ENCODE measurements around the gene GJD4. TPM values are rescaled to one million over a fixed set of nuclear protein-coding genes. Genes with fewer than 3 reads are reported as not detected.

The GJD4 gene
- total and polyA plus RNA-seq, 10 donors, result 0.03 to 0.10 TPM; not detected in 8

DNA sequence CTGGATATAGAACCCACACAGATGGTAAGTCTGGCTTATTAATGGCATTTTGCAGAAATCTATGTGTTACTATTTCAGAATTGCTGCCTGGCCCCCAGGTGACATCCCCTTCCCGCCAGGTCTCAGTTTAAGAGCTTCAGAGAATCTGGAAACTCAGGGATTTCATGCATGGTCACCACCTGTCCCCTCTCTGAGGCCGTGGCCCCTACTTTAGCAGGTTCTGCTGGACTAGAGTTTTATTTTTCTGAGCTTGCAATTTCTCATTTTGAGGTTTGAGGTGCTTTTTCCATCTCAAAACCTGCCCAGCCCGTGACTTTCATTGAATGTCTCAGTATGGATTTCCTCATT, 24.7 kb upstream of the GJD4 start:
- WGBS, 5 donors, result 77 to 89% (median 82%) methylated on average over 3 of the region's 3 CpGs
- Histone ChIP-seq H3K27ac (no peak overlapping the region), H3K36me3 (peaks cover 0 to 5% (median 1%) of the 10 kb centered on the region in 6 donors), H3K4me1 (no peaks in the 10 kb centered on the region), H3K9me3 (no peaks in the 10 kb centered on the region), H3K27me3 (replicated peaks in 1 of 7) (peaks cover 0 to 6% (median 0%) of the 10 kb centered on the region in 7 donors), H3K4me3 (no peak overlapping the region)
- intact Hi-C loops (cut with DNase I; ENCODE audit: low total_unique reads), result no loop called here
- DNase-seq, result no peak
- TF ChIP-seq POLR2AphosphoS5 (IDR thresholded peaks at IDR 0.05) (no peak), POLR2A (IDR thresholded peaks at IDR 0.05) (no peak), CTCF (IDR thresholded peaks at IDR 0.05 in 8 of 11, conservative IDR thresholded peaks at IDR 0.05 in 3 of 11) (no peak)

DNA sequence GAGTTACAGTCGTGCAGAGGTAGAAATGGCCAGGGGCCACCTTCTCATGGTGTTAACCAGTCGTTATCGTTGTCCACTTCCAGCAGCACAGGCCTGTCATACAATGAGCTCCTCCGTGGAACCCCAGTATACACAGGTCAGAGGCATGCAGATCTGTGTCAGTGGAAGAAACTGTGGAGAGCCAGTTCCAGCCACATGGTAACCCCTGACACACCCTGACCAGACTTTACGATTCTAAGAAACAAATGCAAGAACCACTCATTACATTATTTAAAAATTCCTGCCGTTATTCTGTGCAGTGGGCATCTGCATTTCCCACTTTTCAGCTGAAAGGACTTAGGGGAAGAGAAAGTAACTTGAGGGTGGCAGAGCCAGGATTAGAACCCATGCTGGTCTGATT, 23.5 kb upstream of the GJD4 start:
- TF ChIP-seq POLR2AphosphoS5 (IDR thresholded peaks at IDR 0.05), result no peak
- no peak for TF ChIP-seq CTCF (IDR thresholded peaks at IDR 0.05 in 8 of 11, conservative IDR thresholded peaks at IDR 0.05 in 3 of 11)
- TF ChIP-seq POLR2A (IDR thresholded peaks at IDR 0.05), result no peak

DNA sequence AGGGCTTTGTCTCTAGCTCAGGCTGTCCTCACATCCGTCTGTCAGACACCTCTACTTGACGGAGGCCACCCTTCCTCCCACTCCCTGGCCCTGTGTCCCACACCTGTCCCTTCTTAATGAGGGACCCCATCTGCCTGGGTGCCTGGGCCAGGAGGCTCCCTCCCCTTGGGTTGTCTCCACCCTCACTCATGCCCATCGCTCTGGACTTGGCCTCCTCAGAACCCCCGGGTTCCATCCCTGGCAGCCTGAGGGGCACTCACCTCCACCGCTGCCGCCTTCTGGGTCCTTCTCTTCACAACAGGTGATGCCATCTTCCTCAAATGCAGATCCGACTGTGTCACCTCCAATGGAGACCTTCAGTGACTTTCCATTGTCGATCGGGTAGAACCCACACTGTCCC, 20.2 kb upstream of the GJD4 start:
- intact Hi-C loops (cut with DNase I; ENCODE audit: low total_unique reads), result no loop called here
- no peak for TF ChIP-seq POLR2AphosphoS5 (IDR thresholded peaks at IDR 0.05)
- TF ChIP-seq CTCF (IDR thresholded peaks at IDR 0.05 in 8 of 11, conservative IDR thresholded peaks at IDR 0.05 in 3 of 11), result no peak
- TF ChIP-seq POLR2A (IDR thresholded peaks at IDR 0.05), result no peak
- H3K36me3 ChIP-seq, result no peaks in the 10 kb centered on the region
- no peaks in the 10 kb centered on the region for H3K9me3 ChIP-seq
- 90 to 95% (median 94%) methylated on average over 9 of the region's 9 CpGs for WGBS, 5 donors
- H3K27me3 ChIP-seq (replicated peaks in 1 of 7), result peaks cover 0 to 24% (median 0%) of the 10 kb centered on the region in 7 donors
- no peak overlapping the region for H3K4me3 ChIP-seq
- DNase-seq, result no peak
- H3K27ac ChIP-seq, result no peak overlapping the region
- no peaks in the 10 kb centered on the region for H3K4me1 ChIP-seq

More for the DNA sequence above, 23.5 kb upstream of the GJD4 start:
- intact Hi-C loops (cut with DNase I; ENCODE audit: low total_unique reads), result no loop called here
- Histone ChIP-seq H3K9me3 (no peaks in the 10 kb centered on the region), H3K27ac (no peak overlapping the region), H3K36me3 (no peaks in the 10 kb centered on the region), H3K4me1 (no peaks in the 10 kb centered on the region), H3K4me3 (no peak overlapping the region), H3K27me3 (replicated peaks in 1 of 7) (peaks cover 0 to 16% (median 0%) of the 10 kb centered on the region in 7 donors)
- DNase-seq, result no peak
- WGBS, 5 donors, result 88 to 95% (median 89%) methylated on average over 6 of the region's 6 CpGs

GRCh38 chr10:35585356-35585755, 19.8 kb upstream of the GJD4 start:
- WGBS, 5 donors, result 92 to 95% (median 94%) methylated on average over 11 of the region's 11 CpGs
- no peak for TF ChIP-seq POLR2AphosphoS5 (IDR thresholded peaks at IDR 0.05)
- no peak for TF ChIP-seq POLR2A (IDR thresholded peaks at IDR 0.05)
- TF ChIP-seq CTCF (IDR thresholded peaks at IDR 0.05 in 8 of 11, conservative IDR thresholded peaks at IDR 0.05 in 3 of 11), result no peak
- Histone ChIP-seq H3K36me3 (no peaks in the 10 kb centered on the region), H3K4me3 (no peak overlapping the region), H3K9me3 (peaks cover 0 to 1% (median under 1%) of the 10 kb centered on the region in 8 donors), H3K4me1 (no peaks in the 10 kb centered on the region), H3K27ac (no peak overlapping the region), H3K27me3 (replicated peaks in 1 of 7) (peaks cover 0 to 25% (median 0%) of the 10 kb centered on the region in 7 donors)
- intact Hi-C loops (cut with DNase I; ENCODE audit: low total_unique reads), result no loop called here
- no peak for DNase-seq
